ENCODE measurements around the gene CTCF. TPM values are rescaled to one million over a fixed set of nuclear protein-coding genes. Genes with fewer than 3 reads are reported as not detected.

CTCF gene
- total RNA-seq, 5 donors from 2014 or later (not counting 1 experiment from before 2014, with no cell fraction given): 55.3 to 69.0 (median 64.0) TPM

GRCh38 chr16:67544844-67545664 lies 17.3 kb upstream of the CTCF start:
- Histone ChIP-seq H3K4me3 (ENCODE audit: control insufficient read depth in 1 of 2, extremely low read depth in 1 of 2, low read length in 1 of 2) (no peak overlapping the region), H3K27ac (ENCODE audit: low read length) (no peak overlapping the region), H3K9me3 (no peaks in the 10 kb centered on the region), H3K27me3 (replicated peaks in 1 of 2; ENCODE audit: control insufficient read depth in 2 of 2, extremely low read depth in 1 of 2, insufficient read depth in 2 of 2, low read length in 1 of 2) (no peaks in the 10 kb centered on the region), H3K4me1 (ENCODE audit: control insufficient read depth in 1 of 2, extremely low read depth in 1 of 2, insufficient read depth in 2 of 2, low read length in 2 of 2) (peaks cover 16 to 53% of the 10 kb centered on the region in 2 experiments), H3K36me3 (ENCODE audit: control insufficient read depth in 2 of 2, extremely low read depth in 1 of 2, insufficient read depth in 1 of 2, low read length in 1 of 2) (peaks cover 4 to 36% of the 10 kb centered on the region in 2 donors)
- Mint-ChIP-seq H3K36me3 (peaks cover 12% of the 10 kb centered on the region), H3K27me3 (no peaks in the 10 kb centered on the region), H3K9me3 (no peaks in the 10 kb centered on the region), H3K27ac (peak overlapping the region; percentile 44 to 57), H3K4me1 (peaks cover 57 to 71% (median 64%) of the 10 kb centered on the region in 3 donors), H3K4me3 (no peak overlapping the region)
- CTCF ChIA-PET: interaction anchor here (0.6 to 1.6 kb wide), 8 partner anchors 10 to 104 kb away, joined by 3 to 6 read pairs (median 4); no protein-coding TSS in a partner anchor
- WGBS (ENCODE audit: insufficient coverage): 83% methylated on average over 13 of the region's 15 CpGs
- POLR2A ChIA-PET: interaction anchor here in 1 of 2 donors (0.5 to 0.6 kb wide), 2 partner anchors 77 to 95 kb away, joined by 3 read pairs; no protein-coding TSS in a partner anchor
- no peak for DNase-seq
- ATAC-seq (replicated peaks in 1 of 4): no peak

- H3K27me3 Mint-ChIP-seq: no peaks in the 10 kb centered on the region
- H3K9me3 Mint-ChIP-seq: no peaks in the 10 kb centered on the region
- ATAC-seq (replicated peaks in 1 of 4): no peak
- H3K4me1 Mint-ChIP-seq: peaks cover 57 to 72% (median 64%) of the 10 kb centered on the region in 3 donors
- ChIA-PET POLR2A (interaction anchor here in 1 of 2 donors (0.5 to 0.6 kb wide), 2 partner anchors 77 to 95 kb away, joined by 3 read pairs; no protein-coding TSS in a partner anchor), CTCF (interaction anchor here (0.7 to 1.6 kb wide), 6 partner anchors 10 to 1642 kb away, joined by 4 to 6 read pairs (median 4); partner anchors contain the start of gene SNTB2 (in 1 of the 2))
- H3K27me3 ChIP-seq (replicated peaks in 1 of 2; ENCODE audit: control insufficient read depth in 2 of 2, extremely low read depth in 1 of 2, insufficient read depth in 2 of 2, low read length in 1 of 2): no peaks in the 10 kb centered on the region
- peaks cover 4 to 34% of the 10 kb centered on the region in 2 donors for H3K36me3 ChIP-seq (ENCODE audit: control insufficient read depth in 2 of 2, extremely low read depth in 1 of 2, insufficient read depth in 1 of 2, low read length in 1 of 2)
- no peak for DNase-seq
- peaks cover 10% of the 10 kb centered on the region for H3K36me3 Mint-ChIP-seq
- no peak overlapping the region for H3K27ac ChIP-seq (ENCODE audit: low read length)
- peaks cover 16 to 53% of the 10 kb centered on the region in 2 experiments for H3K4me1 ChIP-seq (ENCODE audit: control insufficient read depth in 1 of 2, extremely low read depth in 1 of 2, insufficient read depth in 2 of 2, low read length in 2 of 2)
- no peak overlapping the region for H3K4me3 Mint-ChIP-seq
- 96% methylated on average over 12 of the region's 14 CpGs for WGBS (ENCODE audit: insufficient coverage)
- peak overlapping the region in 1 of 2 donors; percentile 28 for H3K27ac Mint-ChIP-seq
- H3K4me3 ChIP-seq (ENCODE audit: control insufficient read depth in 1 of 2, extremely low read depth in 1 of 2, low read length in 1 of 2): no peak overlapping the region
- no peaks in the 10 kb centered on the region for H3K9me3 ChIP-seq
Observed at GRCh38 chr16:67545665-67546024, 16.7 kb upstream of the CTCF start.

GRCh38 chr16:67546091-67546501 lies 16.2 kb upstream of the CTCF start:
- Histone ChIP-seq H3K27me3 (replicated peaks in 1 of 2; ENCODE audit: control insufficient read depth in 2 of 2, extremely low read depth in 1 of 2, insufficient read depth in 2 of 2, low read length in 1 of 2) (no peaks in the 10 kb centered on the region), H3K9me3 (no peaks in the 10 kb centered on the region), H3K36me3 (ENCODE audit: control insufficient read depth in 2 of 2, extremely low read depth in 1 of 2, insufficient read depth in 1 of 2, low read length in 1 of 2) (peaks cover 4 to 31% of the 10 kb centered on the region in 2 donors), H3K4me1 (ENCODE audit: control insufficient read depth in 1 of 2, extremely low read depth in 1 of 2, insufficient read depth in 2 of 2, low read length in 2 of 2) (peaks cover 16 to 53% of the 10 kb centered on the region in 2 experiments), H3K4me3 (ENCODE audit: control insufficient read depth in 1 of 2, extremely low read depth in 1 of 2, low read length in 1 of 2) (no peak overlapping the region), H3K27ac (ENCODE audit: low read length) (peak overlapping the region; percentile 67)
- Mint-ChIP-seq H3K27ac (peak overlapping the region; percentile 99), H3K27me3 (no peaks in the 10 kb centered on the region), H3K4me3 (peak overlapping the region in 2 of 3 donors; percentile 6 to 72), H3K36me3 (peaks cover 7% of the 10 kb centered on the region), H3K4me1 (peaks cover 55 to 70% (median 59%) of the 10 kb centered on the region in 3 donors), H3K9me3 (no peaks in the 10 kb centered on the region)
- ATAC-seq (replicated peaks in 1 of 4): no peak
- ChIA-PET POLR2A (no interaction called here), CTCF (interaction anchor here (0.7 to 1.6 kb wide), 6 partner anchors 11 to 1641 kb away, joined by 3 to 14 read pairs (median 5); partner anchors contain the start of genes CARMIL2 (in 1 of the 2) and SNTB2 (in 1 of the 2))
- DNase-seq: no peak
- 100% methylated on average over 1 of the region's 7 CpGs for WGBS (ENCODE audit: insufficient coverage)

GRCh38 chr16:67546761-67547422 lies 15.4 kb upstream of the CTCF start:
- H3K36me3 ChIP-seq (ENCODE audit: control insufficient read depth in 2 of 2, extremely low read depth in 1 of 2, insufficient read depth in 1 of 2, low read length in 1 of 2): peaks cover 0 to 25% of the 10 kb centered on the region in 2 donors
- Mint-ChIP-seq H3K36me3 (peaks cover 9% of the 10 kb centered on the region), H3K27me3 (no peaks in the 10 kb centered on the region), H3K4me1 (peaks cover 51 to 68% (median 58%) of the 10 kb centered on the region in 3 donors), H3K4me3 (peak overlapping the region; percentile 67 to 73 (median 72)), H3K27ac (peak overlapping the region; percentile 99), H3K9me3 (no peaks in the 10 kb centered on the region)
- ChIA-PET POLR2A (interaction anchor here (0.8 to 1.2 kb wide), 2 partner anchors 9 to 17 kb away, joined by 3 to 5 read pairs; no protein-coding TSS in a partner anchor), CTCF (interaction anchor here (0.5 to 2.6 kb wide), 35 partner anchors 9 to 799 kb away, joined by 3 to 64 read pairs (median 4); partner anchors contain the start of genes ACD (in 2 of the 2), CARMIL2 (in 2 of the 2), CTCF (in 2 of the 2) and C16orf86 (in 1 of the 2))
- H3K4me3 ChIP-seq (ENCODE audit: control insufficient read depth in 1 of 2, extremely low read depth in 1 of 2, low read length in 1 of 2): peak overlapping the region; percentile 10 to 28
- peaks cover 16 to 50% of the 10 kb centered on the region in 2 experiments for H3K4me1 ChIP-seq (ENCODE audit: control insufficient read depth in 1 of 2, extremely low read depth in 1 of 2, insufficient read depth in 2 of 2, low read length in 2 of 2)
- DNase-seq: peak in 33 of 35 experiments; percentile 37 to 88 (median 63)
- H3K27me3 ChIP-seq (replicated peaks in 1 of 2; ENCODE audit: control insufficient read depth in 2 of 2, extremely low read depth in 1 of 2, insufficient read depth in 2 of 2, low read length in 1 of 2): no peaks in the 10 kb centered on the region
- H3K27ac ChIP-seq (ENCODE audit: low read length): peak overlapping the region; percentile 67
- no peaks in the 10 kb centered on the region for H3K9me3 ChIP-seq
- ATAC-seq (replicated peaks in 1 of 4): peak; percentile 39 to 52 (median 50)
- 24% methylated on average over 6 of the region's 7 CpGs for WGBS (ENCODE audit: insufficient coverage)

- peak overlapping the region; percentile 10 to 28 for H3K4me3 ChIP-seq (ENCODE audit: control insufficient read depth in 1 of 2, extremely low read depth in 1 of 2, low read length in 1 of 2)
Observed at GRCh38 chr16:67547423-67548264, 14.7 kb upstream of the CTCF start.

More at GRCh38 chr16:67547423-67548264, 14.7 kb upstream of the CTCF start:
- H3K27me3 ChIP-seq (replicated peaks in 1 of 2; ENCODE audit: control insufficient read depth in 2 of 2, extremely low read depth in 1 of 2, insufficient read depth in 2 of 2, low read length in 1 of 2): no peaks in the 10 kb centered on the region
- WGBS (ENCODE audit: insufficient coverage): 25% methylated on average over 12 of the region's 16 CpGs
- Mint-ChIP-seq H3K9me3 (no peaks in the 10 kb centered on the region), H3K27ac (peak overlapping the region; percentile 99), H3K36me3 (peaks cover 12% of the 10 kb centered on the region), H3K4me3 (peak overlapping the region; percentile 67 to 73 (median 72)), H3K4me1 (peaks cover 51 to 68% (median 58%) of the 10 kb centered on the region in 3 donors), H3K27me3 (no peaks in the 10 kb centered on the region)
- H3K4me1 ChIP-seq (ENCODE audit: control insufficient read depth in 1 of 2, extremely low read depth in 1 of 2, insufficient read depth in 2 of 2, low read length in 2 of 2): peaks cover 18 to 50% of the 10 kb centered on the region in 2 experiments
- DNase-seq (peak in 33 of 35 experiments; percentile 25 to 73 (median 56)), ATAC-seq (replicated peaks in 1 of 4) (peak; percentile 74 to 80 (median 78))
- peaks cover 0 to 21% of the 10 kb centered on the region in 2 donors for H3K36me3 ChIP-seq (ENCODE audit: control insufficient read depth in 2 of 2, extremely low read depth in 1 of 2, insufficient read depth in 1 of 2, low read length in 1 of 2)
- no peaks in the 10 kb centered on the region for H3K9me3 ChIP-seq
- CTCF ChIA-PET: interaction anchor here (0.6 to 2.6 kb wide), 34 partner anchors 8 to 547 kb away, joined by 3 to 64 read pairs (median 4); partner anchors contain the start of genes ACD (in 2 of the 2), CARMIL2 (in 2 of the 2), CTCF (in 2 of the 2) and C16orf86 (in 1 of the 2)
- peak overlapping the region; percentile 67 for H3K27ac ChIP-seq (ENCODE audit: low read length)
- POLR2A ChIA-PET: interaction anchor here (0.8 to 1.2 kb wide), 2 partner anchors 8 to 16 kb away, joined by 3 to 5 read pairs; no protein-coding TSS in a partner anchor

Data from T-cell (primary cell).